ENCODE results near the gene GSK3A. TPM values are rescaled to one million over a fixed set of nuclear protein-coding genes. Genes with fewer than 3 reads are reported as not detected.

The GSK3A gene
- total and polyA plus RNA-seq, 2 experiments from 2014 or later: 17.7 to 40.7 TPM

- TF ChIP-seq ZNF114 (CRISPR knock-in tag; IDR thresholded peaks at IDR 0.05) (no peak), JUNB (IDR thresholded peaks at IDR 0.05; ENCODE audit: unreplicated experiment) (no peak), EZH2 (IDR thresholded peaks at IDR 0.05; ENCODE audit: low read depth, unreplicated experiment) (no peak), STAT1 (IDR thresholded peaks at IDR 0.05; ENCODE audit: unreplicated experiment) (no peak), EZH2phosphoT487 (IDR thresholded peaks at IDR 0.05; ENCODE audit: unreplicated experiment) (no peak)
Measured at GRCh38 chr19:42200116-42200715, 42.2 kb downstream of the GSK3A start (continued).

GRCh38 chr19:42199440-42200115 lies 42.8 kb downstream of the GSK3A start:
- H3K27ac Mint-ChIP-seq: peak overlapping the region; percentile 60
- H2AFZ ChIP-seq: no peak overlapping the region
- no peak overlapping the region for H3K27ac ChIP-seq (ENCODE audit: low read depth)
- no peaks in the 10 kb centered on the region for H3K27me3 ChIP-seq (ENCODE audit: insufficient read depth)
- peaks cover 3% of the 10 kb centered on the region for H3K9me3 Mint-ChIP-seq
- H3K4me1 Mint-ChIP-seq: peaks cover 55% of the 10 kb centered on the region
- ATAC-seq (peak; percentile 30), DNase-seq (ENCODE audit: low spot score) (peak; percentile 61)
- no peak overlapping the region for H3K4me3 ChIP-seq
- TF ChIP-seq CTCF (conservative IDR thresholded peaks at IDR 0.05; ENCODE audit: low read depth in 2 of 2) (peak; percentile 33 to 56; a peak in 3 of 4 replicates), ZNF462 (CRISPR knock-in tag; IDR thresholded peaks at IDR 0.05) (no peak), STAT1 (IDR thresholded peaks at IDR 0.05; ENCODE audit: unreplicated experiment) (no peak)
- no peaks in the 10 kb centered on the region for H3K9me2 ChIP-seq (ENCODE audit: insufficient read depth)
- H3K4me1 ChIP-seq (ENCODE audit: insufficient read depth): peaks cover 15% of the 10 kb centered on the region
- peaks cover 10% of the 10 kb centered on the region for H3K36me3 ChIP-seq (ENCODE audit: insufficient read depth)
- no peak overlapping the region for H3K4me2 ChIP-seq
- H3K79me2 ChIP-seq (replicated peaks; ENCODE audit: insufficient read depth): peaks cover 24% of the 10 kb centered on the region
- peaks cover 74% of the 10 kb centered on the region for H3K36me3 Mint-ChIP-seq (ENCODE audit: low read depth)
- H3K27me3 Mint-ChIP-seq (ENCODE audit: insufficient read depth, low read depth, poor library complexity): peaks cover 13% of the 10 kb centered on the region
- peaks cover 31% of the 10 kb centered on the region for H4K20me1 ChIP-seq (replicated peaks; ENCODE audit: insufficient read depth)
- no peak overlapping the region; the same call in 2 of the 3 replicates for H3K4me3 Mint-ChIP-seq
- H3F3A ChIP-seq (replicated peaks; ENCODE audit: low read depth): peaks cover 2% of the 10 kb centered on the region; the same call in 1 of the 2 replicates
